AG04449 (cell line): Measurements from ENCODE around the gene MDK.

Experiments
- CTCF ChIA-PET: fragments of 350-600 bp; formaldehyde crosslinking; extraction: SDS; loops from one replicate; lab custom pipeline; 2021; ENCODE audit warnings: antibody characterized with exemption; lab: Yijun Ruan, JAX
- POLR2A ChIA-PET: fragments of 400-600, 350-600 bp; formaldehyde crosslinking; extraction: SDS; loops from one replicate; lab custom pipeline; 2020; ENCODE audit warnings: antibody characterized with exemption, inconsistent platforms; lab: Yijun Ruan, JAX
- DNase-seq: peaks from one replicate; pipeline ENCODE4 v3.0.0-alpha.2; 2010; ENCODE audit warnings: low read depth, low spot score
- H3K4me3 ChIP-seq: 2 replicates; pipeline ENCODE4 v1.5.1; 2011; ENCODE audit warnings: low read depth, mild to moderate bottlenecking, control low read depth, low read length
- TF ChIP-seq, protein P1 (sequence below): IDR thresholded peaks from one replicate; pipeline ENCODE4 v1.5.1; 2011; ENCODE audit warnings: mild to moderate bottlenecking, moderate library complexity, low read length, control low read depth, inconsistent platforms; ENCODE audit not compliant: insufficient read depth; ENCODE audit errors: missing control alignments

The MDK gene

GRCh38 chr11:46390331-46391171 is 9.1 kb downstream of the MDK start:
- DNase-seq: no peak
- no peak overlapping the region for H3K4me3 ChIP-seq
- POLR2A ChIA-PET: no interaction called here
- CTCF ChIA-PET: interaction anchor here (0.7 to 7.5 kb wide), 32 partner anchors 9 to 419 kb away, joined by 3 to 103 read pairs (median 8); partner anchors contain the start of genes ATG13, CREB3L1, DGKZ and HARBI1
- TF ChIP-seq, protein P1, sequence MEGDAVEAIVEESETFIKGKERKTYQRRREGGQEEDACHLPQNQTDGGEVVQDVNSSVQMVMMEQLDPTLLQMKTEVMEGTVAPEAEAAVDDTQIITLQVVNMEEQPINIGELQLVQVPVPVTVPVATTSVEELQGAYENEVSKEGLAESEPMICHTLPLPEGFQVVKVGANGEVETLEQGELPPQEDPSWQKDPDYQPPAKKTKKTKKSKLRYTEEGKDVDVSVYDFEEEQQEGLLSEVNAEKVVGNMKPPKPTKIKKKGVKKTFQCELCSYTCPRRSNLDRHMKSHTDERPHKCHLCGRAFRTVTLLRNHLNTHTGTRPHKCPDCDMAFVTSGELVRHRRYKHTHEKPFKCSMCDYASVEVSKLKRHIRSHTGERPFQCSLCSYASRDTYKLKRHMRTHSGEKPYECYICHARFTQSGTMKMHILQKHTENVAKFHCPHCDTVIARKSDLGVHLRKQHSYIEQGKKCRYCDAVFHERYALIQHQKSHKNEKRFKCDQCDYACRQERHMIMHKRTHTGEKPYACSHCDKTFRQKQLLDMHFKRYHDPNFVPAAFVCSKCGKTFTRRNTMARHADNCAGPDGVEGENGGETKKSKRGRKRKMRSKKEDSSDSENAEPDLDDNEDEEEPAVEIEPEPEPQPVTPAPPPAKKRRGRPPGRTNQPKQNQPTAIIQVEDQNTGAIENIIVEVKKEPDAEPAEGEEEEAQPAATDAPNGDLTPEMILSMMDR: no peak

GRCh38 chr11:46391186-46391577 is 9.7 kb downstream of the MDK start:
- H3K4me3 ChIP-seq: peak overlapping the region; percentile 23; the same call in 1 of the 2 replicates
- TF ChIP-seq, protein P1: no peak
- no peak for DNase-seq
- CTCF ChIA-PET: interaction anchor here (1.1 to 7.5 kb wide), 13 partner anchors 8 to 226 kb away, joined by 3 to 103 read pairs (median 6); partner anchors contain the start of genes ATG13, CREB3L1 and HARBI1
- POLR2A ChIA-PET: no interaction called here

- ChIA-PET POLR2A (no interaction called here), CTCF (interaction anchor here (0.8 to 7.5 kb wide), 22 partner anchors 8 to 226 kb away, joined by 3 to 103 read pairs (median 4); partner anchors contain the start of genes ATG13, CREB3L1 and HARBI1)
- H3K4me3 ChIP-seq: peak within 1 kb of the TSS; percentile 48
- TF ChIP-seq, protein P1: peak; percentile 67
- no peak for DNase-seq
Measured at GRCh38 chr11:46391578-46392420, 10.3 kb downstream of the MDK start, which contains the start of gene CHRM4. CHRM4 (minus strand) TSS chr11:46391776; CDS start chr11:46386557, 5,219 bp downstream.

GRCh38 chr11:46392421-46393230 is 11.2 kb downstream of the MDK start:
- no peak for DNase-seq
- TF ChIP-seq, protein P1: no peak
- CTCF ChIA-PET: interaction anchor here (0.8 to 7.5 kb wide), 23 partner anchors 8 to 225 kb away, joined by 3 to 103 read pairs (median 4); partner anchors contain the start of genes ATG13 and HARBI1
- POLR2A ChIA-PET: no interaction called here
- H3K4me3 ChIP-seq: peak overlapping the region; percentile 48

DNA sequence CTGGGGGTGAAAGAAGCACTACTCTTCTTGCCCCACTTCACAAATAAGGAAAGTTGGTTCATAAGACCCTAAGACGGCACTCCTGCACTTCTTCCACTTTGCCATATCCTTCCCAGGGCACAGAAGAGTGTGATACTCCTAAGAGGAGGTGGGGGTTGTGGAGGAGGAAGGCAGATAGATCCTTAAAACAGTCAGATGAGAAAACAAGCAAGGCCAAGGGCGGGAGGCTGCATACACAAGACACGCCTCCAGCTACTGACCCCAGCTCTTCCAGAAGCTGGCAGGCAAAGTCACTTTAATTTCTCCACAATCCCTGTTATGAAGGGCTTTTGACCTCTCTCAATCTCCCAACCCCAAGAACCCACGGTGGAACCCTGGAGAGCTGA is 11.8 kb downstream of the MDK start:
- no peak overlapping the region for H3K4me3 ChIP-seq
- DNase-seq: no peak
- POLR2A ChIA-PET: no interaction called here
- TF ChIP-seq, protein P1: no peak
- CTCF ChIA-PET: interaction anchor here (0.9 to 7.5 kb wide), 11 partner anchors 8 to 225 kb away, joined by 3 to 103 read pairs (median 5); no protein-coding TSS in a partner anchor
